NCI-H146 (cell line): Measurements from ENCODE around the gene FSTL3.

Experiments used
- DNase-seq: peaks from one replicate; lab custom pipeline; 2025; lab: John Stamatoyannopoulos, UW

FSTL3 gene

GRCh38 chr19:645912-646778 is 30.0 kb upstream of the FSTL3 start:
- DNase-seq, result no peak

- no peak for DNase-seq
These were observed 29.2 kb upstream of the FSTL3 start for GRCh38 chr19:646779-647565.

GRCh38 chr19:647566-648284 is 28.5 kb upstream of the FSTL3 start:
- DNase-seq, result no peak

- DNase-seq, result no peak
These were observed 27.9 kb upstream of the FSTL3 start for GRCh38 chr19:648305-648704.

GRCh38 chr19:648904-649801 is 27.0 kb upstream of the FSTL3 start:
- DNase-seq, result no peak

- no peak for DNase-seq
These were observed 26.1 kb upstream of the FSTL3 start for GRCh38 chr19:650121-650520.

- no peak for DNase-seq
These were observed 24.9 kb upstream of the FSTL3 start for GRCh38 chr19:651114-651818.

- DNase-seq, result no peak
These were observed 24.2 kb upstream of the FSTL3 start for GRCh38 chr19:651991-652390.

- no peak for DNase-seq
These were observed 23.5 kb upstream of the FSTL3 start for GRCh38 chr19:652467-653389.

GRCh38 chr19:653425-653824 is 22.8 kb upstream of the FSTL3 start:
- DNase-seq, result no peak

- no peak for DNase-seq
These were observed 20.5 kb upstream of the FSTL3 start for GRCh38 chr19:655691-656090.

GRCh38 chr19:656751-657559 is 19.2 kb upstream of the FSTL3 start:
- no peak for DNase-seq

- no peak for DNase-seq
These were observed 18.6 kb upstream of the FSTL3 start for GRCh38 chr19:657611-658010.

- no peak for DNase-seq
These were observed 17.9 kb upstream of the FSTL3 start for GRCh38 chr19:658059-658839.

- no peak for DNase-seq
These were observed 17.0 kb upstream of the FSTL3 start for GRCh38 chr19:658916-659839.

- DNase-seq, result no peak
These were observed 15.3 kb upstream of the FSTL3 start for GRCh38 chr19:660793-661426.
